SK-N-SH (cell line): ENCODE results near the gene OR1J1. TPM values are rescaled to one million over a fixed set of nuclear protein-coding genes. Genes with fewer than 3 reads are reported as not detected.
A peak's percentile ranks its signal among the peaks of the same experiment; 100 is the strongest.

Source experiments
- CTCF ChIA-PET: fragments of 300-600, 350-600 bp; formaldehyde crosslinking; extraction: SDS; loops from one replicate; lab custom pipeline; 2021; lab: Yijun Ruan, JAX
- POLR2A ChIA-PET: fragments of 350-600 bp; sonication (Branson Sonifier 250); formaldehyde crosslinking; extraction: SDS; loops from one replicate; lab custom pipeline; 2020; ENCODE audit warnings: antibody characterized with exemption, inconsistent platforms; lab: Yijun Ruan, JAX
- DNase-seq: peaks from one replicate; pipeline ENCODE4 v3.0.0; 2012
- H2AFZ ChIP-seq: fragments of 200-600 bp; sonication (generic); 2 replicates; pipeline ENCODE4 v1.8.1; 2016; ENCODE audit warnings: antibody characterized with exemption, mild to moderate bottlenecking, low read depth
- H3F3A ChIP-seq: fragments of 200-600 bp; sonication (generic); replicated peaks from 2 replicates; pipeline ENCODE3; 2016; ENCODE audit warnings: antibody characterized with exemption, mild to moderate bottlenecking; ENCODE audit not compliant: insufficient read depth
- H3K27ac ChIP-seq, 2 experiments: fragments of 200-500 bp in 1 of 2; fragments of 200-600 bp in 1 of 2; sonication (Bioruptor generic) in 1 of 2; sonication (generic), shearing (Covaris generic) in 1 of 2; 2 replicates each; pipeline versions ENCODE4 v1.5.1 to v1.6.1; 2014 to 2016; ENCODE audit warnings: low read depth in 2 of 2, inconsistent platforms in 1 of 2, low read length in 1 of 2, mild to moderate bottlenecking in 1 of 2, mixed read lengths in 1 of 2
- H3K27me3 ChIP-seq: fragments of 200-600 bp; sonication (generic), shearing (Covaris generic); 2 replicates; pipeline ENCODE4 v1.6.1; 2016; ENCODE audit warnings: mixed run types; ENCODE audit not compliant: insufficient read depth
- H3K36me3 ChIP-seq, 2 experiments: fragments of 200-500 bp in 1 of 2; fragments of 200-600 bp in 1 of 2; sonication (Bioruptor generic) in 1 of 2; sonication (generic) in 1 of 2; replicated peaks in 1 of 2; 2 replicates each; pipeline versions ENCODE3 to v1.5.1; 2014 to 2016; ENCODE audit warnings: low read length in 1 of 2, mild to moderate bottlenecking in 1 of 2; ENCODE audit not compliant: insufficient read depth in 2 of 2, control insufficient read depth in 1 of 2
- H3K4me1 ChIP-seq, 2 experiments: fragments of 200-500 bp in 1 of 2; fragments of 200-600 bp in 1 of 2; sonication (Bioruptor generic) in 1 of 2; sonication (generic), shearing (Covaris generic) in 1 of 2; 2 replicates each; pipeline versions ENCODE4 v1.5.1 to v1.6.1; 2014 to 2016; ENCODE audit warnings: low read depth in 1 of 2, low read length in 1 of 2, mixed run types in 1 of 2; ENCODE audit not compliant: insufficient read depth in 2 of 2, control insufficient read depth in 1 of 2
- H3K4me2 ChIP-seq: fragments of 200-600 bp; sonication (generic), shearing (Covaris generic); 2 replicates; pipeline ENCODE4 v1.6.1; 2017; ENCODE audit warnings: mixed run types
- H3K4me3 ChIP-seq, 2 experiments: fragments of 200-500 bp in 1 of 2; fragments of 200-600 bp in 1 of 2; sonication (Bioruptor generic) in 1 of 2; sonication (generic), shearing (Covaris generic) in 1 of 2; 2 replicates each; pipeline versions ENCODE4 v1.5.1 to v1.8.1; 2014 to 2016; ENCODE audit warnings: low read depth in 2 of 2, inconsistent platforms in 1 of 2, low read length in 1 of 2, mild to moderate bottlenecking in 1 of 2, mixed read lengths in 1 of 2, moderate library complexity in 1 of 2
- H3K79me2 ChIP-seq: fragments of 200-600 bp; sonication (generic); 2 replicates; pipeline ENCODE4 v1.8.1; 2017; ENCODE audit warnings: mild to moderate bottlenecking; ENCODE audit not compliant: insufficient read depth
- H3K9ac ChIP-seq: fragments of 200-600 bp; sonication (generic); 2 replicates; pipeline ENCODE4 v1.6.1; 2017; ENCODE audit warnings: mixed run types
- H3K9me2 ChIP-seq: fragments of 200-600 bp; sonication (generic); 2 replicates; pipeline ENCODE4 v1.6.1; 2017; ENCODE audit warnings: mixed run types
- H3K9me3 ChIP-seq: fragments of 200-600 bp; sonication (generic); 2 replicates; pipeline ENCODE4 v1.6.1; 2017; ENCODE audit warnings: mixed run types, mild to moderate bottlenecking, moderate library complexity
- H4K20me1 ChIP-seq: fragments of 200-600 bp; sonication (generic); 2 replicates; pipeline ENCODE4 v1.6.1; 2017; ENCODE audit warnings: mild to moderate bottlenecking, mixed run types; ENCODE audit not compliant: insufficient read depth
- ELF1 ChIP-seq: IDR thresholded peaks from 2 replicates; pipeline ENCODE4 v1.4.0; 2012
- EP300 ChIP-seq, 2 experiments: IDR thresholded peaks; 2 replicates each; pipeline versions ENCODE4 v1.4.0 to v1.6.1; 2012; ENCODE audit warnings: borderline replicate concordance in 1 of 2, low read depth in 1 of 2, low read length in 1 of 2
- MEF2A ChIP-seq: IDR thresholded peaks from 2 replicates; pipeline ENCODE4 v1.4.0; 2012; ENCODE audit warnings: low read depth, borderline replicate concordance
- MXI1 ChIP-seq: IDR thresholded peaks from 2 replicates; pipeline ENCODE4 v1.6.1; 2012; ENCODE audit warnings: mild to moderate bottlenecking, low read depth, low read length, improper control_type of control experiment
- NFIC ChIP-seq: IDR thresholded peaks from 2 replicates; pipeline ENCODE4 v1.4.0; 2012; ENCODE audit warnings: borderline replicate concordance
- NRF1 ChIP-seq: IDR thresholded peaks from 2 replicates; pipeline ENCODE4 v1.6.1; 2012; ENCODE audit warnings: low read depth, mild to moderate bottlenecking, low read length
- RCOR1 ChIP-seq: fragments of 150-350 bp; IDR thresholded peaks from 2 replicates; pipeline ENCODE4 v1.6.1; 2017; ENCODE audit warnings: antibody characterized with exemption, low read length
- SMC3 ChIP-seq: IDR thresholded peaks from 2 replicates; pipeline ENCODE4 v1.6.1; 2012; ENCODE audit warnings: low read depth, low read length, improper control_type of control experiment
- TAF1 ChIP-seq: IDR thresholded peaks from 2 replicates; pipeline ENCODE4 v1.6.1; 2012; ENCODE audit warnings: low read depth, mild to moderate bottlenecking, low read length, moderate library complexity, borderline replicate concordance
- YY1 ChIP-seq: IDR thresholded peaks from 2 replicates; pipeline ENCODE4 v1.4.0; 2012; ENCODE audit warnings: low read depth, mild to moderate bottlenecking
- WGBS: methylation state at CpG from one replicate; pipeline ENCODE4 v1.1.6; 2017; ENCODE audit warnings: low lambda C conversion rate; 5-methylcytosine and 5-hydroxymethylcytosine counted together
- polyA plus RNA-seq, 3 experiments: library from polyadenylated mRNA; depleted of rRNA; stranded (reverse); fragments of >200 nt; gene quantifications; 2 replicates each; pipeline ENCODE4 v1.2.3, GENCODE V29; 2012
- TF ChIP-seq, protein P1 (sequence below): IDR thresholded peaks from 2 replicates; pipeline ENCODE4; 2012
- TF ChIP-seq, protein P2 (sequence below): IDR thresholded peaks from 2 replicates; pipeline ENCODE4 v1.4.0; 2012; ENCODE audit warnings: low read depth
- TF ChIP-seq, protein P3 (sequence below): fragments of 150-350 bp; IDR thresholded peaks from 2 replicates; pipeline ENCODE4 v1.6.1; 2016; ENCODE audit warnings: mild to moderate bottlenecking, low read depth, low read length
- TF ChIP-seq, protein P4 (sequence below): IDR thresholded peaks from 2 replicates; pipeline ENCODE4 v1.6.1; 2012; ENCODE audit warnings: mild to moderate bottlenecking, low read depth, low read length, moderate library complexity
- TF ChIP-seq, protein P5 (sequence below): IDR thresholded peaks from 2 replicates; pipeline ENCODE4 v1.4.0; 2012; ENCODE audit warnings: low read depth, borderline replicate concordance

OR1J1 gene
- polyA plus RNA-seq, 1 of the 3 experiments (the other 2 are of a cell fraction): not detected

DNA sequence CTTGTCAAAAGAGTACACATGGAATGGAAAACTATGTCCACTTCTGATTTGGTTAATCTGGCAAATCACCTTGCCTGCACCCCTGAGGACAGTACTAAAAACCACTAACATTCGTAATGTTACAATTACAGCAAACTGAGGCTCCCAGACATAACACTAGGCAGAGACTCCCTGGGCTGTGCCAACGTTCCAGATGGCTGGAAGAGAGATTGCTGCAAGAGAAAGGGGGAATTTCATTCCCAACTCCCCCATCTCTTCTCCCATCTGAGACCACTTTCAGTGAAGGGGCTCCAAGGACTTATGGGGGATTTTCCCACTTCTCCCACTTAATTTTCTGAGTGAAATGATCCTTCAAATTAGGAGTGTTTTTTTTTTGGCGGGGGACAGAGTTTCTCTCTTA, 11.3 kb downstream of the OR1J1 start:
- Histone ChIP-seq H3K9me3 (no peaks in the 10 kb centered on the region), H3K9ac (no peak overlapping the region), H3K4me2 (no peak overlapping the region), H3K36me3 (no peaks in the 10 kb centered on the region), H3K4me1 (peaks cover 3 to 4% of the 10 kb centered on the region in 2 experiments; a peak in 2 of 4 replicates), H3K79me2 (no peaks in the 10 kb centered on the region), H3F3A (no peaks in the 10 kb centered on the region), H3K27me3 (no peaks in the 10 kb centered on the region), H4K20me1 (no peaks in the 10 kb centered on the region), H3K27ac (no peak overlapping the region), H2AFZ (no peak overlapping the region), H3K4me3 (no peak overlapping the region), H3K9me2 (no peaks in the 10 kb centered on the region)
- WGBS: 40% methylated on average over 3 of the region's 3 CpGs
- TF ChIP-seq, protein P1, sequence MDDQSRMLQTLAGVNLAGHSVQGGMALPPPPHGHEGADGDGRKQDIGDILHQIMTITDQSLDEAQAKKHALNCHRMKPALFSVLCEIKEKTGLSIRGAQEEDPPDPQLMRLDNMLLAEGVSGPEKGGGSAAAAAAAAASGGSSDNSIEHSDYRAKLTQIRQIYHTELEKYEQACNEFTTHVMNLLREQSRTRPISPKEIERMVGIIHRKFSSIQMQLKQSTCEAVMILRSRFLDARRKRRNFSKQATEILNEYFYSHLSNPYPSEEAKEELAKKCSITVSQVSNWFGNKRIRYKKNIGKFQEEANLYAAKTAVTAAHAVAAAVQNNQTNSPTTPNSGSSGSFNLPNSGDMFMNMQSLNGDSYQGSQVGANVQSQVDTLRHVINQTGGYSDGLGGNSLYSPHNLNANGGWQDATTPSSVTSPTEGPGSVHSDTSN: no peak
- CTCF ChIA-PET: interaction anchor here (1.2 to 3.4 kb wide), 2 partner anchors 10 to 17 kb away, joined by 4 to 32 read pairs; partner anchors contain the start of gene OR1J1
- no peak for DNase-seq
- POLR2A ChIA-PET: no interaction called here

DNA sequence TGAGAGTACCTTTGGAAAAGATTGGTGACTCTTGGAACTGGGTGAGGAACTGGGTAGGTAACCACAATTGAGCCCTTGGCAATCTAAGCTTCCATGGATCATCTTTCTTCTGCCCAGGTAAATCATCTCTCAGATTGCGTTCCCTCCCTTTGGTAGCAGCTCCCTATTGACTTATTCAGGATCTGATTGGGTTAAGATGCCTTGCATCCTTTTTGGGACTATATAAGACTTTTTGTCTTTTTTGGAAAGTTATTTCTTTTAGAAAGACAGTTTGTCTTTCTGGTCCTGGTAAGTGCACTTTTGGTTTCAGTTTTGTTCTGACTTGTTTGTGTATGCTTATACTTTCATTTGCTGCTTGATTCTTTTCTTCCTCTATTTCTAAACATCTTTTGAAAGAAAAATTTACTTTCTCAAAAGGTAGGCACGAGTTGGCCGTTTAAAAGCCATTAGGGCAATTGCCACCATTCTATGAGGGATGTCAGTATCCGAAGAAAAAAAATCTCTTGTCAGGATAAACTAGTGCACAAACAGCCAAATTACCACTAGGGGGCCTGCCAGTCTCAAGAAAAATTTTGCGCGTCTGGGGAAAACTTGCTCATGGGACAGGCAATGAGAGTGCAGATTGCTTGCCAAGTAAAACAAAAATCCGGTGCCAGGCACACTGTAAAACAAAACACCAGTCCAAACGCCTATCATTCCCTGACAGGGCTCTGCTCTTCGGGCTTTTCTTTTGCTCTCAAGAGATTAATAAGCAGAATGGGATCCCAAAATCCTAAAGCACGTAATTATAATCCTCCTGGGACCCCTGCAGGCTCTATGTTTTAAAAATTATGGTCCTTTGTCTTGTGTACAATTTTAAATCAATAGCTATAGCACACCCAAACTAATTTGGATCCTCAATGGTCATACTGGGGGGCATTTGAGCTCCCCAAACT, 12.8 kb downstream of the OR1J1 start:
- H3K4me3 ChIP-seq: peak overlapping the region; percentile 47 to 60
- no peaks in the 10 kb centered on the region for H4K20me1 ChIP-seq
- DNase-seq: peak; percentile 52
- H3F3A ChIP-seq: no peaks in the 10 kb centered on the region
- POLR2A ChIA-PET: no interaction called here
- peaks cover 3 to 4% of the 10 kb centered on the region in 2 experiments; a peak in 2 of 4 replicates for H3K4me1 ChIP-seq
- H2AFZ ChIP-seq: peak overlapping the region; percentile 94
- peak overlapping the region; percentile 40; the same call in 1 of the 2 replicates for H3K9ac ChIP-seq
- H3K27me3 ChIP-seq: no peaks in the 10 kb centered on the region
- 16% methylated on average over 10 of the region's 10 CpGs for WGBS
- no peaks in the 10 kb centered on the region for H3K36me3 ChIP-seq
- H3K4me2 ChIP-seq: peak overlapping the region; percentile 78
- no peaks in the 10 kb centered on the region for H3K9me2 ChIP-seq
- CTCF ChIA-PET: interaction anchor here (0.6 to 4.6 kb wide), 24 partner anchors 9 to 885 kb away, joined by 3 to 77 read pairs (median 4); partner anchors contain the start of genes OR1J1 and PDCL
- H3K27ac ChIP-seq: peak overlapping the region in 1 of 2 experiments; percentile 7; a peak in 1 of 4 replicates
- no peaks in the 10 kb centered on the region for H3K9me3 ChIP-seq
- no peaks in the 10 kb centered on the region for H3K79me2 ChIP-seq
- TF ChIP-seq MEF2A: no peak
- no peak for TF ChIP-seq MXI1
- 0 out of 2 replicates have a peak, but pooled peaks have one; percentile 3 for TF ChIP-seq YY1
- TF ChIP-seq NRF1: no peak
- TF ChIP-seq, protein P1: peak; percentile 24; the same call in 1 of the 2 replicates
- TF ChIP-seq, protein P2, sequence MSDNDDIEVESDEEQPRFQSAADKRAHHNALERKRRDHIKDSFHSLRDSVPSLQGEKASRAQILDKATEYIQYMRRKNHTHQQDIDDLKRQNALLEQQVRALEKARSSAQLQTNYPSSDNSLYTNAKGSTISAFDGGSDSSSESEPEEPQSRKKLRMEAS: no peak
- TF ChIP-seq ELF1: no peak
- TF ChIP-seq SMC3: peak; percentile 84
- 0 out of 4 replicates have a peak, but pooled peaks of 1 of the 2 experiments have one; percentile 9 for TF ChIP-seq EP300 (IDR thresholded peaks at IDR 0.05; ENCODE audit: borderline replicate concordance in 1 of 2, low read depth in 1 of 2, low read length in 1 of 2)
- TF ChIP-seq, protein P3, sequence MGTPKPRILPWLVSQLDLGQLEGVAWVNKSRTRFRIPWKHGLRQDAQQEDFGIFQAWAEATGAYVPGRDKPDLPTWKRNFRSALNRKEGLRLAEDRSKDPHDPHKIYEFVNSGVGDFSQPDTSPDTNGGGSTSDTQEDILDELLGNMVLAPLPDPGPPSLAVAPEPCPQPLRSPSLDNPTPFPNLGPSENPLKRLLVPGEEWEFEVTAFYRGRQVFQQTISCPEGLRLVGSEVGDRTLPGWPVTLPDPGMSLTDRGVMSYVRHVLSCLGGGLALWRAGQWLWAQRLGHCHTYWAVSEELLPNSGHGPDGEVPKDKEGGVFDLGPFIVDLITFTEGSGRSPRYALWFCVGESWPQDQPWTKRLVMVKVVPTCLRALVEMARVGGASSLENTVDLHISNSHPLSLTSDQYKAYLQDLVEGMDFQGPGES: no peak
- TF ChIP-seq NFIC: peak; percentile 80
- no peak for TF ChIP-seq TAF1
- TF ChIP-seq, protein P4, sequence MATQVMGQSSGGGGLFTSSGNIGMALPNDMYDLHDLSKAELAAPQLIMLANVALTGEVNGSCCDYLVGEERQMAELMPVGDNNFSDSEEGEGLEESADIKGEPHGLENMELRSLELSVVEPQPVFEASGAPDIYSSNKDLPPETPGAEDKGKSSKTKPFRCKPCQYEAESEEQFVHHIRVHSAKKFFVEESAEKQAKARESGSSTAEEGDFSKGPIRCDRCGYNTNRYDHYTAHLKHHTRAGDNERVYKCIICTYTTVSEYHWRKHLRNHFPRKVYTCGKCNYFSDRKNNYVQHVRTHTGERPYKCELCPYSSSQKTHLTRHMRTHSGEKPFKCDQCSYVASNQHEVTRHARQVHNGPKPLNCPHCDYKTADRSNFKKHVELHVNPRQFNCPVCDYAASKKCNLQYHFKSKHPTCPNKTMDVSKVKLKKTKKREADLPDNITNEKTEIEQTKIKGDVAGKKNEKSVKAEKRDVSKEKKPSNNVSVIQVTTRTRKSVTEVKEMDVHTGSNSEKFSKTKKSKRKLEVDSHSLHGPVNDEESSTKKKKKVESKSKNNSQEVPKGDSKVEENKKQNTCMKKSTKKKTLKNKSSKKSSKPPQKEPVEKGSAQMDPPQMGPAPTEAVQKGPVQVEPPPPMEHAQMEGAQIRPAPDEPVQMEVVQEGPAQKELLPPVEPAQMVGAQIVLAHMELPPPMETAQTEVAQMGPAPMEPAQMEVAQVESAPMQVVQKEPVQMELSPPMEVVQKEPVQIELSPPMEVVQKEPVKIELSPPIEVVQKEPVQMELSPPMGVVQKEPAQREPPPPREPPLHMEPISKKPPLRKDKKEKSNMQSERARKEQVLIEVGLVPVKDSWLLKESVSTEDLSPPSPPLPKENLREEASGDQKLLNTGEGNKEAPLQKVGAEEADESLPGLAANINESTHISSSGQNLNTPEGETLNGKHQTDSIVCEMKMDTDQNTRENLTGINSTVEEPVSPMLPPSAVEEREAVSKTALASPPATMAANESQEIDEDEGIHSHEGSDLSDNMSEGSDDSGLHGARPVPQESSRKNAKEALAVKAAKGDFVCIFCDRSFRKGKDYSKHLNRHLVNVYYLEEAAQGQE: no peak
- TF ChIP-seq RCOR1: no peak
- TF ChIP-seq, protein P5, sequence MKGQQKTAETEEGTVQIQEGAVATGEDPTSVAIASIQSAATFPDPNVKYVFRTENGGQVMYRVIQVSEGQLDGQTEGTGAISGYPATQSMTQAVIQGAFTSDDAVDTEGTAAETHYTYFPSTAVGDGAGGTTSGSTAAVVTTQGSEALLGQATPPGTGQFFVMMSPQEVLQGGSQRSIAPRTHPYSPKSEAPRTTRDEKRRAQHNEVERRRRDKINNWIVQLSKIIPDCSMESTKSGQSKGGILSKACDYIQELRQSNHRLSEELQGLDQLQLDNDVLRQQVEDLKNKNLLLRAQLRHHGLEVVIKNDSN: no peak
